Osteoblast (primary cell): Measurements from ENCODE around the gene ZNF195. TPM values are rescaled to one million over a fixed set of nuclear protein-coding genes. Genes with fewer than 3 reads are reported as not detected.

Source experiments
- DNase-seq: peaks from one replicate; pipeline ENCODE4 v3.0.0; 2011; ENCODE audit warnings: low spot score, mixed read lengths; ENCODE audit not compliant: insufficient read length; ENCODE audit errors: missing footprints
- H2AFZ ChIP-seq: 2 replicates; pipeline ENCODE4 v1.6.0; 2011; ENCODE audit warnings: mild to moderate bottlenecking, low read length
- H3K27ac ChIP-seq: 2 replicates; pipeline ENCODE4 v1.5.1; 2011; ENCODE audit warnings: mild to moderate bottlenecking, low read depth, low read length, moderate library complexity
- H3K27me3 ChIP-seq: 2 replicates; pipeline ENCODE4 v1.6.0; 2012; ENCODE audit warnings: mild to moderate bottlenecking, control low read depth, inconsistent platforms, low read length, moderate library complexity; ENCODE audit not compliant: insufficient read depth
- H3K36me3 ChIP-seq: 2 replicates; pipeline ENCODE4 v1.5.1; 2011; ENCODE audit warnings: mild to moderate bottlenecking, low read length, control low read depth, moderate library complexity; ENCODE audit not compliant: insufficient read depth
- H3K4me1 ChIP-seq: 2 replicates; pipeline ENCODE4 v1.5.1; 2011; ENCODE audit warnings: mild to moderate bottlenecking, low read length, control low read depth, moderate library complexity; ENCODE audit not compliant: insufficient read depth
- H3K4me2 ChIP-seq: 2 replicates; pipeline ENCODE4 v1.6.0; 2011; ENCODE audit warnings: mild to moderate bottlenecking, low read length; ENCODE audit not compliant: insufficient read depth
- H3K4me3 ChIP-seq: fragments of 200-600 bp; sonication (generic); 3 replicates; pipeline ENCODE4 v1.5.1; 2012; ENCODE audit warnings: mild to moderate bottlenecking, low read length, inconsistent platforms; ENCODE audit not compliant: insufficient read depth
- H3K79me2 ChIP-seq: 2 replicates; pipeline ENCODE4 v1.6.0; 2012; ENCODE audit warnings: mild to moderate bottlenecking, low read length, control low read depth, inconsistent platforms; ENCODE audit not compliant: insufficient read depth
- H3K9me3 ChIP-seq: 2 replicates; pipeline ENCODE4 v1.5.1; 2011; ENCODE audit warnings: low read depth, low read length, control low read depth
- H4K20me1 ChIP-seq: 2 replicates; pipeline ENCODE4 v1.6.0; 2012; ENCODE audit warnings: mild to moderate bottlenecking, low read length, control low read depth; ENCODE audit not compliant: insufficient read depth
- total RNA-seq: library from RNA; depleted of rRNA; stranded (reverse); fragments of >200 nt; gene quantifications from 2 replicates; pipeline ENCODE4 v1.2.3, GENCODE V29; 2012
- TF ChIP-seq, protein P1 (sequence below): IDR thresholded peaks from 2 replicates; pipeline ENCODE4 v1.5.1; 2011; ENCODE audit warnings: mild to moderate bottlenecking, low read depth, low read length, moderate library complexity; ENCODE audit errors: extremely low read depth

The ZNF195 gene
- total RNA-seq, 1 donor, result 19.2 TPM

DNA sequence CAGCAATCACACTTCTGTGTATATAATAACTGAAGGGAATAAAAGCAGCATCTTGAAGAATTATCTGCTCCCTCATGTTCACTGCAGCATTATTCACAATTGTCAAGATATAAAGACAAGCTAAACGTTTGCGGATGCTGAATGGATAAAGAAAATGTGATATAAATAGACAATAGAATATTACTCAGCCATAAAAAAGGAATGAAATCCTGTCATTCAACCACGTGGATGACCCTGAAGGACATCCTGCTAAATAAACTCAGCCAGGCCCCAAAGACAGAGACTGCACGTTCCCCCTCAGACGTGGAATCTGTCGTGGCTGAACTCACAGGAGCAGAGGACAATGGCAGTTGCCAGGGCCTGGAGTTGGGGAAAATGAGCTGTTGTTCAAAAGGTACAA is 9.6 kb downstream of the ZNF195 start:
- Histone ChIP-seq H3K27ac (no peak overlapping the region), H4K20me1 (peaks cover 4% of the 10 kb centered on the region), H3K4me3 (no peak overlapping the region), H3K27me3 (no peaks in the 10 kb centered on the region), H2AFZ (no peak overlapping the region), H3K9me3 (peaks cover 12% of the 10 kb centered on the region), H3K4me1 (no peaks in the 10 kb centered on the region), H3K4me2 (no peak overlapping the region), H3K79me2 (peaks cover 41% of the 10 kb centered on the region), H3K36me3 (peaks cover 91% of the 10 kb centered on the region)
- TF ChIP-seq, protein P1, sequence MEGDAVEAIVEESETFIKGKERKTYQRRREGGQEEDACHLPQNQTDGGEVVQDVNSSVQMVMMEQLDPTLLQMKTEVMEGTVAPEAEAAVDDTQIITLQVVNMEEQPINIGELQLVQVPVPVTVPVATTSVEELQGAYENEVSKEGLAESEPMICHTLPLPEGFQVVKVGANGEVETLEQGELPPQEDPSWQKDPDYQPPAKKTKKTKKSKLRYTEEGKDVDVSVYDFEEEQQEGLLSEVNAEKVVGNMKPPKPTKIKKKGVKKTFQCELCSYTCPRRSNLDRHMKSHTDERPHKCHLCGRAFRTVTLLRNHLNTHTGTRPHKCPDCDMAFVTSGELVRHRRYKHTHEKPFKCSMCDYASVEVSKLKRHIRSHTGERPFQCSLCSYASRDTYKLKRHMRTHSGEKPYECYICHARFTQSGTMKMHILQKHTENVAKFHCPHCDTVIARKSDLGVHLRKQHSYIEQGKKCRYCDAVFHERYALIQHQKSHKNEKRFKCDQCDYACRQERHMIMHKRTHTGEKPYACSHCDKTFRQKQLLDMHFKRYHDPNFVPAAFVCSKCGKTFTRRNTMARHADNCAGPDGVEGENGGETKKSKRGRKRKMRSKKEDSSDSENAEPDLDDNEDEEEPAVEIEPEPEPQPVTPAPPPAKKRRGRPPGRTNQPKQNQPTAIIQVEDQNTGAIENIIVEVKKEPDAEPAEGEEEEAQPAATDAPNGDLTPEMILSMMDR, result no peak
- DNase-seq, result no peak

DNA sequence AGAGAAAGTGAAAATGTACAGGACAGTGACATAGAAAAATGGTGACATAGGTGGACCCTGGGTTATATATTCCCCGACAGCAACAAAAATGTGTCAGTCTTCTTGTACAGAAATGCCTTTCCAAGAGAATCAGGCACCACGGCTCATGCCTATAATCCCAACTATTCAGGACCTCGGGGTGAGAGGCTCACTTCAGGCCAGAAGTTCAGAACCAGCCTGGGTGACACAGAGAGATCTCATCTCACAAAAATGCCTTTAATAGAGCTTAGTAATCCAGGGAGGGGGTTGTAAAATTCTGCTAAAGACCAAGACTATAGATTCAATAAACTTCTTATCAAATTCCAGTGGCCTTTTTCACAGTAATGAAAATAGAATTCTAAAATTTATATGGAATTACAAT is 10.7 kb downstream of the ZNF195 start:
- Histone ChIP-seq H3K4me3 (no peak overlapping the region), H3K27me3 (no peaks in the 10 kb centered on the region), H3K79me2 (peaks cover 29% of the 10 kb centered on the region), H4K20me1 (no peaks in the 10 kb centered on the region), H3K27ac (no peak overlapping the region), H3K4me2 (no peak overlapping the region), H3K36me3 (peaks cover 95% of the 10 kb centered on the region), H3K9me3 (peaks cover 18% of the 10 kb centered on the region), H2AFZ (no peak overlapping the region), H3K4me1 (no peaks in the 10 kb centered on the region)
- TF ChIP-seq, protein P1, result no peak
- DNase-seq, result no peak

DNA sequence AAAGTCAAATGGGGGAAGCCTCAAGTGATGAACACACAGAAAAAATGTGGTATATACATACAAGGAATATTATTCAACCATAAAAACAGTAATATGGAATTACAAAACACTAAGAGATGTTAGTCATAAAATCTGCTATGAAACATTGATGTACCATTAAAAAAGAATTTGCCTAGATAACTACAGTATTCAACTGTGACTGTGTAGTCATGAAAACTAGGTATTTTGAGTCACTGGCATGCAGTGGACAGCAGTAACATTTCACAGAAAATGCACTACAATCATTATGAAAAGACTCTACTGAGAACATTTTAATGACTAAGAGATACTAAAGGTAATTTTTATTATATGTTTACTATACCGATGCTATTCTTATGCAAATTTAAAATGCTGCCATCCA is 11.7 kb downstream of the ZNF195 start:
- TF ChIP-seq, protein P1, result no peak
- H4K20me1 ChIP-seq, result no peaks in the 10 kb centered on the region
- H3K4me1 ChIP-seq, result no peaks in the 10 kb centered on the region
- no peak overlapping the region for H3K4me3 ChIP-seq
- H3K27ac ChIP-seq, result no peak overlapping the region
- H2AFZ ChIP-seq, result no peak overlapping the region
- H3K36me3 ChIP-seq, result peaks cover 96% of the 10 kb centered on the region
- DNase-seq, result no peak
- H3K4me2 ChIP-seq, result no peak overlapping the region
- peaks cover 20% of the 10 kb centered on the region for H3K79me2 ChIP-seq
- H3K9me3 ChIP-seq, result peaks cover 22% of the 10 kb centered on the region
- H3K27me3 ChIP-seq, result no peaks in the 10 kb centered on the region

DNA sequence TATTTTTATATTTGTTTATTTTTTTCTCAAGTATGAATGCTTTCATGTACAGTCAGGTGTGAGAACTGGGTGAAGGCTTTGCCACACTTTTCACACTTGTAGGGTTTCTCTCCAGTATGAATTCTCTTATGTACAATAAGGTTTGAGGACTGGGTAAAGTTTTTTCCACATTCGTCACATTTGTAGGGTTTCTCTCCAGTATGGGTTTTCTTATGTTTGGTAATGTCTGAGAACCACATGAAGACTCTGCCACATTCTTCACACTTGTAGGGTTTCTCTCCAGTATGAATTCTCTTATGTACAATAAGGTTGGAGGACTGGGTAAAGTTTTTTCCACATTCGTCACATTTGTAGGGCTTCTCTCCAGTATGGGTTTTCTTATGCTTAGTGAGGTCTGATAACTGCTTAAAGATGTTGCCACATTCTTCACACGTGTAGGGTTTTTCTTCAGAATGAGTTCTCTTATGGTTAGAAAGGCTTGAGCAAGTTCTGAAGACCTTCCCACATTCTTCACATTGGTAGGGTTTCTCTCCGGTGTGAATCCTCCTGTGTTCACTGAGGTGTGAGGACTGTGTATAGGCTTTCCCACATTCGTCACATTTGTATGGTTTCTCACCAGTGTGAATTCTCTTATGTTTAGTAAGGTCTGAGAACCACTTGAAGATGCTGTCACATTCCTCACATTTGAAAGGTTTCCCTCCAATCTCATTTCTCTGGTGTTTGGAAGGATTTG is 19.7 kb downstream of the ZNF195 start:
- H3K36me3 ChIP-seq, result peaks cover 53% of the 10 kb centered on the region
- no peak overlapping the region for H3K4me2 ChIP-seq
- peaks cover 58% of the 10 kb centered on the region for H3K9me3 ChIP-seq
- no peaks in the 10 kb centered on the region for H3K79me2 ChIP-seq
- DNase-seq, result no peak
- H2AFZ ChIP-seq, result no peak overlapping the region
- no peaks in the 10 kb centered on the region for H3K27me3 ChIP-seq
- TF ChIP-seq, protein P1, result no peak
- no peaks in the 10 kb centered on the region for H3K4me1 ChIP-seq
- no peaks in the 10 kb centered on the region for H4K20me1 ChIP-seq
- no peak overlapping the region for H3K27ac ChIP-seq
- H3K4me3 ChIP-seq, result no peak overlapping the region
